ENCODE results near the gene SLC43A3.

The SLC43A3 gene

DNA sequence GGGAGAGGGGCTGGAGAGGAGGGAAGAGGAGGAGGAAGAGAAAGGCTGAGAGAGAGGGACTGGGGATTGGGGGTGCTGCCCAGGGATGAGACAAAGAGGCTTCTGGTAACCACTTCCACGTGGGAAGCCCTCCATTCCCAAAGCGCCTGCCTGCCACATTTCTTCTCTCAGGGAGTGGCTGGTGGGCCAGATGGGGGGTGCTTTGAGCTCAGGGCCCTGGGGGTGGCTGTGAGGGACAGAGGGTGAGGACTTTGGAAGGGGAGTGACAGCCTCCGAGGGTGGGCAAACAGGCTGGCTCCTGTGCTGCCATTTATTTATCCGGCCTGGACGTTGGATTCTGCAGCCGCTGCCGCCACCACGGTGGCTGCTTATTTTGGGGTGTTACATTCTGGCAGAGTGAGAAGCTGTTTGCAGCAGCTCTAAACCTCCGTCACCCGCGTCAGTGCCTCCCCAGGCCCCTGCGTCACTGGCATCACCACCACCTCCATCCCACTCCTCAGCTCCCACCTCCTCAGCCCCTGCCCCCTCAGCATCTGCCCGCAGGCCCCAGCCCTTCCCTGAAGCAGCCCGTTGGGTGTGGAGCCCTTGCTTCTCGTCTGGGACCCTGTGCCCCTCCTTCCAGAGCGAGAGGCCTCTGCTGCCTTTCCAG is 35.0 kb upstream of the SLC43A3 start:
- TF ChIP-seq, protein P1, sequence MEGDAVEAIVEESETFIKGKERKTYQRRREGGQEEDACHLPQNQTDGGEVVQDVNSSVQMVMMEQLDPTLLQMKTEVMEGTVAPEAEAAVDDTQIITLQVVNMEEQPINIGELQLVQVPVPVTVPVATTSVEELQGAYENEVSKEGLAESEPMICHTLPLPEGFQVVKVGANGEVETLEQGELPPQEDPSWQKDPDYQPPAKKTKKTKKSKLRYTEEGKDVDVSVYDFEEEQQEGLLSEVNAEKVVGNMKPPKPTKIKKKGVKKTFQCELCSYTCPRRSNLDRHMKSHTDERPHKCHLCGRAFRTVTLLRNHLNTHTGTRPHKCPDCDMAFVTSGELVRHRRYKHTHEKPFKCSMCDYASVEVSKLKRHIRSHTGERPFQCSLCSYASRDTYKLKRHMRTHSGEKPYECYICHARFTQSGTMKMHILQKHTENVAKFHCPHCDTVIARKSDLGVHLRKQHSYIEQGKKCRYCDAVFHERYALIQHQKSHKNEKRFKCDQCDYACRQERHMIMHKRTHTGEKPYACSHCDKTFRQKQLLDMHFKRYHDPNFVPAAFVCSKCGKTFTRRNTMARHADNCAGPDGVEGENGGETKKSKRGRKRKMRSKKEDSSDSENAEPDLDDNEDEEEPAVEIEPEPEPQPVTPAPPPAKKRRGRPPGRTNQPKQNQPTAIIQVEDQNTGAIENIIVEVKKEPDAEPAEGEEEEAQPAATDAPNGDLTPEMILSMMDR (IDR thresholded peaks at IDR 0.05; ENCODE audit: low read depth, low read length) = no peak
- no peaks in the 10 kb centered on the region for H3K9me3 ChIP-seq (ENCODE audit: severe bottlenecking)
- no peak overlapping the region for H3K27ac ChIP-seq
- H3K27me3 ChIP-seq (ENCODE audit: insufficient read depth, low read depth, severe bottlenecking) = peaks cover 87% of the 10 kb centered on the region
- no peak for DNase-seq
- H3K4me3 ChIP-seq (ENCODE audit: low read depth, low read length) = no peak overlapping the region
- H3K36me3 ChIP-seq = no peaks in the 10 kb centered on the region

DNA sequence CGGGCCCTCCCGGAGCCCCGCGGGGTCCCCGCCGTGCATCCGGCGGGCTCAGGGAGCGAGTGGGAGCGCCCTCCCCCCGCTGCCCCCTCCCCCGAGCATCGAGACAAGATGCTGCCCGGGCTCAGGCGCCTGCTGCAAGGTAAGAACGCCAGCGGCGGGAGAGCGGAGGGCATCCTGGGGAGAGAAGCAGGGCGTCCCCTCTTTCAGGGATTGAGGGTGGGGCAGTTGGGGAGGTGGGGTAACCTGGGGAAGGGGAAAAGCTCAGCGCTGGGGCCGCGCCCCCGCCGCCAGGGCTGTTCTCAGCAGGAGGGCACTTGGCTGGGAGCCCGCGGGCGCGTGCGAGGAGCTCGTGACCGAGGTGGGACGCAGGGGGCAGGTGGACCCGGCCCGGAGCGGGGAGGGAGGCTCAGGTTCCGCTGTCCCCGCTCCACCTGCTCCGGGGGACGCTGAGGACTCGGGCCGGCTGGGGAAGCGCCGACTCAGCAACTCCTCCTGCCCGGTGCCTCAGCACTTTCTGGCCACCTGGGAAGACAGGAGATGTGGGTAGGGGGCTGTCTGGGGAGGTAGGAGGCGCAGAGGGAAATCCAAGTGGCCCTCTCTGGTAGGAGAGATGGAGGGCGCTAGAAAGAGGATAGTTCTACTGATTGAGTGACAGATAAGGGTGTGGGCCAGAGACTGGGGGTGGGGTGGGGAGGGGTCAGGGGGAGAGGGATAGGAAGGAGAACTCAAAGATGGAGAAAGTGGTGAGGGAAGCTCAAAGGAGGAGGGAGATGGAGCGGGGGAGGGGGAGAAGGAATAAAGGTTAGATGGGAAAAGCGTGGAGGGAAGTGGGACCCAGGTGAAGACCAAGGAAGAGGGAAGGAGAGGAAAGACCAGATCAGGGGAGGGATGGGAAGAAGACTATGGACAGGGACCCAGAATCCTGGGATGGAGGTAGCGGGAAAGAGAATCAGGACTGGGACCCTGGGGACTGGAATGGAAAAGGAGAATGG is 34.1 kb upstream of the SLC43A3 start:
- Histone ChIP-seq H3K9me3 (ENCODE audit: severe bottlenecking) (no peaks in the 10 kb centered on the region), H3K4me3 (ENCODE audit: low read depth, low read length) (peak overlapping the region; percentile 16; the same call in 1 of the 2 replicates), H3K27me3 (ENCODE audit: insufficient read depth, low read depth, severe bottlenecking) (peaks cover 87% of the 10 kb centered on the region), H3K27ac (no peak overlapping the region), H3K36me3 (no peaks in the 10 kb centered on the region)
- DNase-seq = no peak
- TF ChIP-seq, protein P1 (IDR thresholded peaks at IDR 0.05; ENCODE audit: low read depth, low read length) = no peak

DNA sequence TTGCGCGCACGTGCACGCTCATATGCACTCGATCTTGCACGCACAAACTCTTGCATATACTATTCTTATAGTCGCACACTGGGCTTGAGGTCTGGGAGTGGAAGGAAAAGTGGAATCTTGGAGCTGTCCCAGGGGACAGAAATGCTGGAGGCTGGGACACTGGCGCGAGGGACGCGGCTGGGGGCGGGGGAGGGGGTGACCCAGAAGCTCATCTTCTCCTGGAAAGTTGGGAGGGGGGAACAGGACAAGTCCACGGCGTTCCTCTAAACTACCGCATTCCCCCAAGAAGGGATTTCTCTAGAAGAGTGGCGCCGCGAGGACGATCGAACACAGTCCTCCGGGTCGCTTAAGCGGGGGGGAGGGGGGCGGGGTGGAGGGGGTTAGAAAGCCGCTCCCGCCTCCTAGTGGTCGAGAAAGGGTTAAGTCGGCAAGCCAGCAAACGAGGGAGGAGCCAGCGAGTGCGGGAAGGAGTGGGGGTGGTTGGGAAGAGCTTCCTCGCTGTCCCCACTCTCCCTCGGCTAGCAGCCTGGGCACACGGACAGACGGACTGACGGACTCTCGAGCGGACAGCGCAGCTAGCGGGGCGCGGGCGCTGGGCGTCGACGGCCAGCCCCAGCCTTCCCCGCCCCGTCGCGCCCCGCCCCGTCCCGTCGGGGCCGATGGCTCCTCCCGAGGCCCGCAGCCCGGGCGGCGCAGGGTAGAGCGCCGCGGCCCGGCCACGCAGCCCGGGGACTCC is 33.3 kb upstream of the SLC43A3 start, which contains the start of gene RTN4RL2:
Gene RTN4RL2, plus strand, starts transcription at position 507 of the 736 bp plus-strand sequence. CDS start 338 bp downstream, outside the sequence.
- peak; percentile 65 for DNase-seq
- H3K27ac ChIP-seq = no peak within 1 kb of the TSS

DNA sequence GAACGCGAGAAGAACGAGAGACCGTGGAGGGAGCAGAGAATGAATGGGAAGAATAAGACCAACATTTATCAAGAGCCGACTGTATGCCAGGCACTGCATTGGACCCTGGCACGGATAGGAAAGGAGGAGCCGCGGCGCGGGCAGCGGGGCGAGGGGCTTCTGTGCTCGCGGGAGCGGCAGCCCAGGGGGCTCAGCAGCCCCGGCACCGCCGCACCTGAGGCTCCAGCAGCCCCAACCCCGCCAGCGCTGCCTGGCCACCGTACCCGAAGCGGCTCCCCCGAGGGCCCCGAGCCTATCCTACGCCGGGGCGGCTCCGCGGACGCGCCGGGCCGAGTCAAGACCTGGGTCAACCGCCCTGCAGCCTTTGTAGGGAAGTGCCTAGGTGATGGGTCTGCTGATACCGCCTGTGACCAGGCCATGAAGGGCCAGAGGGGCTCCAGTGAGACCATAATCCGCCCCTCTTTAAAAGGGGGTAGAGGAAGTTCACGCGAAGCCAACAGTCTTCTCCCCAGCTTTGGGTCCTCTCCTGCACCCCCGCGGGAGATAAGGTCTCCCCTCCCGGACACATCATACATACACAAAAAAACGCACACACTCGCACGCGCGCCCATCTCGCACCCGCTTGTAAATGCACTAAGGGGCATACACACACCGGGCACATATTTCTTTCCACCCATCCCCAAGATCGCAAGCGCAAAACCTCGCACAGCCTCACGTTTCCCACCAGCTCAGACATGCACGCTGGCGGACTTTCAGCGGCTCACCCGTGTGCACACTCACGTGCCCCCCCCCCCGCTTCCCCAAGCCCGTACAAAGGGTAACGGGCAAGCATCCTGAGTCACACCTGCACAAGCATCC is 32.5 kb upstream of the SLC43A3 start:
- peaks cover 76% of the 10 kb centered on the region for H3K27me3 ChIP-seq (ENCODE audit: insufficient read depth, low read depth, severe bottlenecking)
- no peak for DNase-seq
- no peak overlapping the region for H3K4me3 ChIP-seq (ENCODE audit: low read depth, low read length)
- no peaks in the 10 kb centered on the region for H3K9me3 ChIP-seq (ENCODE audit: severe bottlenecking)
- TF ChIP-seq, protein P1 (IDR thresholded peaks at IDR 0.05; ENCODE audit: low read depth, low read length) = no peak
- no peak overlapping the region for H3K27ac ChIP-seq
- no peaks in the 10 kb centered on the region for H3K36me3 ChIP-seq

More for the DNA sequence above, 33.3 kb upstream of the SLC43A3 start, which contains the start of gene RTN4RL2:
- peaks cover 84% of the 10 kb centered on the region for H3K27me3 ChIP-seq (ENCODE audit: insufficient read depth, low read depth, severe bottlenecking)
- TF ChIP-seq, protein P1 (IDR thresholded peaks at IDR 0.05; ENCODE audit: low read depth, low read length) = peak; percentile 39
- H3K9me3 ChIP-seq (ENCODE audit: severe bottlenecking) = no peaks in the 10 kb centered on the region
- H3K4me3 ChIP-seq (ENCODE audit: low read depth, low read length) = peak within 1 kb of the TSS; percentile 16; the same call in 1 of the 2 replicates
- no peaks in the 10 kb centered on the region for H3K36me3 ChIP-seq
